Hepatocyte (in vitro differentiated cells): ENCODE data around the gene LARP1B. TPM values are rescaled to one million over a fixed set of nuclear protein-coding genes. Genes with fewer than 3 reads are reported as not detected.

Experiments used
- DNase-seq: peaks from one replicate; pipeline ENCODE4 v3.0.0-alpha.2; 2016; ENCODE audit warnings: low spot score
- H2AFZ ChIP-seq: fragments of 200-600 bp; sonication (generic); 2 replicates; pipeline ENCODE4 v1.6.0; 2016; ENCODE audit warnings: antibody characterized with exemption, mild to moderate bottlenecking
- H3K27ac ChIP-seq: fragments of 200-600 bp; sonication (generic); 2 replicates; pipeline ENCODE4 v1.5.1; 2016; ENCODE audit warnings: mild to moderate bottlenecking
- H3K27me3 ChIP-seq: fragments of 200-600 bp; sonication (generic); 2 replicates; pipeline ENCODE4 v1.6.1; 2016
- H3K36me3 ChIP-seq: fragments of 200-600 bp; sonication (generic); replicated peaks from 2 replicates; pipeline ENCODE4 v1.5.1; 2016; ENCODE audit warnings: low read depth; ENCODE audit not compliant: insufficient read depth
- H3K4me1 ChIP-seq: fragments of 200-600 bp; sonication (generic); 2 replicates; pipeline ENCODE4 v1.5.1; 2016; ENCODE audit warnings: mild to moderate bottlenecking, moderate library complexity; ENCODE audit not compliant: insufficient read depth
- H3K4me2 ChIP-seq: fragments of 200-600 bp; sonication (generic); 2 replicates; pipeline ENCODE4 v1.6.0; 2016
- H3K4me3 ChIP-seq: fragments of 200-600 bp; sonication (generic); 2 replicates; pipeline ENCODE4 v1.5.1; 2016; ENCODE audit warnings: mild to moderate bottlenecking
- H3K79me2 ChIP-seq: fragments of 200-600 bp; sonication (generic); 2 replicates; pipeline ENCODE4 v1.6.0; 2017; ENCODE audit warnings: mild to moderate bottlenecking
- H3K9me2 ChIP-seq: fragments of 200-600 bp; sonication (generic); replicated peaks from 2 replicates; pipeline ENCODE4 v1.6.0; 2017; ENCODE audit warnings: mild to moderate bottlenecking; ENCODE audit not compliant: insufficient read depth
- H3K9me3 ChIP-seq: fragments of 200-600 bp; sonication (generic); 2 replicates; pipeline ENCODE4 v1.5.1; 2016; ENCODE audit warnings: low read depth, mild to moderate bottlenecking
- H4K20me1 ChIP-seq: fragments of 200-600 bp; sonication (generic); 2 replicates; pipeline ENCODE4 v1.6.0; 2016; ENCODE audit warnings: mild to moderate bottlenecking; ENCODE audit not compliant: insufficient read depth, poor library complexity, severe bottlenecking
- CTCF ChIP-seq: fragments of 200-600 bp; sonication (generic); IDR thresholded peaks from 2 replicates; pipeline ENCODE4 v1.5.1; 2016; ENCODE audit warnings: antibody characterized with exemption, mild to moderate bottlenecking; ENCODE audit not compliant: poor library complexity
- EZH2 ChIP-seq: fragments of 200-600 bp; sonication (generic); IDR thresholded peaks from 2 replicates; pipeline ENCODE4 v1.6.1; 2016; ENCODE audit warnings: antibody characterized with exemption, mild to moderate bottlenecking, borderline replicate concordance
- EZH2phosphoT487 ChIP-seq: fragments of 200-600 bp; sonication (generic); IDR thresholded peaks from one replicate; pipeline ENCODE4 v1.6.1; 2018; ENCODE audit warnings: antibody characterized with exemption, mild to moderate bottlenecking, low read depth, moderate library complexity; ENCODE audit not compliant: unreplicated experiment, severe bottlenecking
- WGBS: methylation state at CpG from one replicate; pipeline ENCODE4 v1.1.6; 2016; ENCODE audit warnings: low lambda C conversion rate; ENCODE audit errors: missing lambda C conversion rate; 5-methylcytosine and 5-hydroxymethylcytosine counted together
- polyA plus RNA-seq: library from polyadenylated mRNA; unstranded; fragments of >200 nt; fragmentation: Nextera tagmentation; extraction: Ambion mirVana; gene quantifications from 2 replicates; pipeline ENCODE4 v1.2.1, GENCODE V29; 2016
- total RNA-seq: library from RNA; depleted of rRNA; stranded (reverse); fragments of >200 nt; gene quantifications from 2 replicates; pipeline ENCODE4 v1.2.3, GENCODE V29; 2014

Gene LARP1B
- total RNA-seq (29.1 and 30.7 TPM in 2 replicates), polyA plus RNA-seq (12.4 and 13.8 TPM in 2 replicates)

GRCh38 chr4:128060699-128061565 is at the start of gene LARP1B:
Gene LARP1B, plus strand, starts transcription at chr4:128061312. Its CDS starts 13,640 bp downstream, at chr4:128074952.
- Histone ChIP-seq H3K4me2 (peak within 1 kb of the TSS; percentile 79), H4K20me1 (peaks cover 7% of the 10 kb centered on the region), H3K27me3 (no peaks in the 10 kb centered on the region), H3K79me2 (peaks cover 35% of the 10 kb centered on the region), H3K9me3 (no peaks in the 10 kb centered on the region), H3K9me2 (no peaks in the 10 kb centered on the region), H3K36me3 (no peaks in the 10 kb centered on the region), H3K27ac (peak within 1 kb of the TSS; percentile 98), H3K4me1 (peaks cover 4% of the 10 kb centered on the region), H2AFZ (peak within 1 kb of the TSS; percentile 92), H3K4me3 (peak within 1 kb of the TSS; percentile 73)
- TF ChIP-seq CTCF (no peak), EZH2 (no peak), EZH2phosphoT487 (no peak)
- DNase-seq: peak; percentile 98
- WGBS: 1% methylated on average over 71 of the region's 112 CpGs

- no peak for DNase-seq
- Histone ChIP-seq H3K4me1 (no peaks in the 10 kb centered on the region), H3K4me2 (no peak overlapping the region), H3K9me3 (no peaks in the 10 kb centered on the region), H4K20me1 (no peaks in the 10 kb centered on the region), H3K27ac (no peak overlapping the region), H3K9me2 (no peaks in the 10 kb centered on the region), H3K36me3 (no peaks in the 10 kb centered on the region), H2AFZ (no peak overlapping the region), H3K27me3 (no peaks in the 10 kb centered on the region), H3K79me2 (no peaks in the 10 kb centered on the region), H3K4me3 (no peak overlapping the region)
- TF ChIP-seq EZH2phosphoT487 (no peak), CTCF (no peak), EZH2 (no peak)
Observed at GRCh38 chr4:128025319-128025718, 35.8 kb upstream of the LARP1B start.

GRCh38 chr4:128029907-128030306 is 31.2 kb upstream of the LARP1B start:
- Histone ChIP-seq H3K4me1 (no peaks in the 10 kb centered on the region), H3K27ac (no peak overlapping the region), H3K79me2 (no peaks in the 10 kb centered on the region), H3K9me2 (no peaks in the 10 kb centered on the region), H3K36me3 (no peaks in the 10 kb centered on the region), H3K9me3 (no peaks in the 10 kb centered on the region), H4K20me1 (no peaks in the 10 kb centered on the region), H3K4me3 (no peak overlapping the region), H3K4me2 (no peak overlapping the region), H2AFZ (no peak overlapping the region), H3K27me3 (no peaks in the 10 kb centered on the region)
- no peak for TF ChIP-seq CTCF
- no peak for DNase-seq
- WGBS: 97% methylated on average over 4 of the region's 4 CpGs
